AG04450 (cell line): ENCODE data around the gene XRCC4. TPM values are rescaled to one million over a fixed set of nuclear protein-coding genes. Genes with fewer than 3 reads are reported as not detected.
"Not testable (repeated sequence)": the region's sequence is repeated elsewhere in the genome, so short reads cannot be mapped to it uniquely, and the experiment has no call there.

ENCODE experiments used
- CTCF ChIA-PET: fragments of 300-600, 350-600 bp; formaldehyde crosslinking; extraction: SDS; loops from one replicate; lab custom pipeline; 2022; ENCODE audit warnings: antibody characterized with exemption, inconsistent platforms; lab: Charles Lee
- POLR2A ChIA-PET: fragments of 350-600 bp; formaldehyde crosslinking; extraction: SDS; loops from one replicate; lab custom pipeline; 2021; ENCODE audit warnings: antibody characterized with exemption, inconsistent platforms; lab: Yijun Ruan, JAX
- DNase-seq: peaks from one replicate; pipeline ENCODE4 v3.0.0-alpha.2; 2011; ENCODE audit warnings: low read depth, low spot score
- H3K27ac ChIP-seq: one replicate; pipeline ENCODE4 v1.5.1; 2012; ENCODE audit warnings: low read depth, low read length, control low read depth
- H3K27me3 ChIP-seq: one replicate; pipeline ENCODE4 v1.6.0; 2012; ENCODE audit warnings: low read length; ENCODE audit not compliant: control insufficient read depth, insufficient read depth
- H3K4me3 ChIP-seq: 2 replicates; pipeline ENCODE4 v1.5.1; 2011; ENCODE audit warnings: mild to moderate bottlenecking, low read depth, low read length, control low read depth
- H3K9me3 ChIP-seq: 2 replicates; pipeline ENCODE4 v1.5.1; 2012; ENCODE audit warnings: low read length; ENCODE audit not compliant: control insufficient read depth, insufficient read depth
- polyA plus RNA-seq: library from polyadenylated mRNA; depleted of rRNA; stranded (reverse); fragments of >200 nt; gene quantifications from 2 replicates; pipeline ENCODE4 v1.2.3, GENCODE V29; 2011
- TF ChIP-seq, protein P1 (sequence below): IDR thresholded peaks from 2 replicates; pipeline ENCODE4 v1.5.1; 2011; ENCODE audit warnings: low read depth, low read length, control low read depth, inconsistent platforms

The XRCC4 gene
- polyA plus RNA-seq, 1 experiment = 4.2 TPM

DNA sequence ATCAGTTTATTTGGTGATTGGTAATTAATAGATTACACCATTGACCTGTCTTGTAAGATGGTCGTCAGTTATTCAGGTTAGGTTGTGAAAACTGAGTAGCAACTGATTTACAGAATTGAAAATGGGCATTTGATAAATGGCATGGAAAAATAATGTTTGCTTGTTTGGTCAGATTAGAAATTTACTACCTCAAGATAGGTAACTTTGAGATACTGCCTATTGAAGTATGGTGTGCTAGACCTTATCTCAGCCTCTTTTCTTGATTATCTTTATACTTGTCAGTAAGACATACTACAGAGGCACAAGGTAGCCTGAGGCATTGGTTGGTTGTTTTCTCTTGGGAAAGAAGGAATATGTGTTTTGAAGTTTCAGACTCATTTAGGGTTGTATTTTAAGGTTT is 174.5 kb downstream of the XRCC4 start:
- H3K4me3 ChIP-seq = no peak overlapping the region
- DNase-seq = no peak
- TF ChIP-seq, protein P1, sequence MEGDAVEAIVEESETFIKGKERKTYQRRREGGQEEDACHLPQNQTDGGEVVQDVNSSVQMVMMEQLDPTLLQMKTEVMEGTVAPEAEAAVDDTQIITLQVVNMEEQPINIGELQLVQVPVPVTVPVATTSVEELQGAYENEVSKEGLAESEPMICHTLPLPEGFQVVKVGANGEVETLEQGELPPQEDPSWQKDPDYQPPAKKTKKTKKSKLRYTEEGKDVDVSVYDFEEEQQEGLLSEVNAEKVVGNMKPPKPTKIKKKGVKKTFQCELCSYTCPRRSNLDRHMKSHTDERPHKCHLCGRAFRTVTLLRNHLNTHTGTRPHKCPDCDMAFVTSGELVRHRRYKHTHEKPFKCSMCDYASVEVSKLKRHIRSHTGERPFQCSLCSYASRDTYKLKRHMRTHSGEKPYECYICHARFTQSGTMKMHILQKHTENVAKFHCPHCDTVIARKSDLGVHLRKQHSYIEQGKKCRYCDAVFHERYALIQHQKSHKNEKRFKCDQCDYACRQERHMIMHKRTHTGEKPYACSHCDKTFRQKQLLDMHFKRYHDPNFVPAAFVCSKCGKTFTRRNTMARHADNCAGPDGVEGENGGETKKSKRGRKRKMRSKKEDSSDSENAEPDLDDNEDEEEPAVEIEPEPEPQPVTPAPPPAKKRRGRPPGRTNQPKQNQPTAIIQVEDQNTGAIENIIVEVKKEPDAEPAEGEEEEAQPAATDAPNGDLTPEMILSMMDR = no peak
- no peaks in the 10 kb centered on the region for H3K27me3 ChIP-seq
- CTCF ChIA-PET = no interaction called here
- POLR2A ChIA-PET = no interaction called here
- no peaks in the 10 kb centered on the region for H3K9me3 ChIP-seq
- no peak overlapping the region for H3K27ac ChIP-seq

DNA sequence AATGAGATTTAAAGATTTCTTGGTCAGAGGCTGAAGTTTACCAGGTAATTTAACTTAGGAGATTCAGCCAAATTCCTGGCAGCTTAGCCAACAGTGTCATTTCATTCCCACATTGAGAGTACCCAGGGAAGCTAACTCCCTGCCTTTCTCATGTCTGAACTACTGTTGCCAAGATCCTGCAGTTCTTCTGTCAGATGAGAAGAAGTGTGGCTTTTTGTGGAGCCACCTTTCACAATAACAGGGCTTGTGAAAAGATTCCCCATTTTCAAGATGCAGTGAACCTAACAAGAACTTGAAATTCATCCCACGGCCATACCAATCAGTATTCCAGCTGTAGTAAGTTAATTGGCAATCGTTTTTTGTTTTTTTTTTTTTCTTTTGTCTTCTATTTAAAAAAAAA is 176.4 kb downstream of the XRCC4 start:
- ChIA-PET CTCF (no interaction called here), POLR2A (no interaction called here)
- no peaks in the 10 kb centered on the region for H3K27me3 ChIP-seq
- no peak for DNase-seq
- no peaks in the 10 kb centered on the region for H3K9me3 ChIP-seq
- TF ChIP-seq, protein P1 = no peak
- no peak overlapping the region for H3K27ac ChIP-seq
- H3K4me3 ChIP-seq = no peak overlapping the region

DNA sequence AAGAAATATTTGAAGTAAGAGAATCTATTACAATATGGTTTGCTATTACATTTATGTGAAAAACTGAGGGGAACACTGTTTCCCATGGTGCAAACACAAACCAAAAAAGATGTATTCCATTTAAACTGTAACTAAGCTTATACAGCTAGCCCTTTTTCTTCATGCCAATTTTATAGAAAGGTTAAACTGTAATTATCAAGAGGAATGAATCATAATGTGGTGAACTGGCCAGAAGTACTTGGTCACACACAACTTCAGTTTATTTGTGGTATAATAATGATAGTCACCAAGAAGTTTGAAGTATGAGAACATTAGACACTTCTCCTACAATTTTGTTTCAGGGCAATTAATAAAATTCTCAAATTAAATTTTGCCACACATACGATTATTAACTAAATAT is 177.9 kb downstream of the XRCC4 start:
- Histone ChIP-seq H3K9me3 (no peaks in the 10 kb centered on the region), H3K27me3 (no peaks in the 10 kb centered on the region), H3K27ac (no peak overlapping the region), H3K4me3 (no peak overlapping the region)
- TF ChIP-seq, protein P1 = no peak
- DNase-seq = no peak
- ChIA-PET POLR2A (no interaction called here), CTCF (no interaction called here)

DNA sequence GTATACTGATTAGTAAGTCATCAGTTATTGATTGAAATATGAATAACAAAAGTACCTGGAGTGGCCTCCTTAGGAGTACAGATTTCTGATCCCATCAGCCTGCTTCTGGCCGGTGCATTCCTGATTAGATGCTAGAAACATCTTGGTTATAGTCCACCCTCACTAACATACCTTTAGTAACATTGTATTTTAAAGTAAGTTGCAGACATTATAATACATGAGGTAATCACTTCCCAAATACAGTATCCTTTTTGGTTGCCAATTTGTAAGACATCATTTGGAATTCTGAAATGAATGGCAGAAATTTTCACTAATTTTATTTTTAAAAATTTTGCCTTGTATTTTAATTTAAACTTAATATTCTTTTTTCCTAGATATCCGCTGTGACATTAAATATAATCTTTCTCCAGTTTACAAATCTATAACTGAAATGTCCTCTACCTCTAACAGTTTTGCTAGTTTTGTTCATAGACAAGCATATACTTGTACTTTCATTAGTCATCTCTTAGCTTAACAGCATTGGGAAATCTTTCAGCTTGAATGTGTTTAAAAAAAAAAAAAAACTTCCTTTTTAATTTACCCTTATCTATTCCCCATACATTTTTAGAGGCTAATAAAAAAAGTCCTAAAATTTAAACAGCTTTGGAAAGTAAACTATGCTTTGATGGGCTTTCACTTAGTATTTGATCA is 178.9 kb downstream of the XRCC4 start:
- TF ChIP-seq, protein P1 = no peak
- POLR2A ChIA-PET = no interaction called here
- CTCF ChIA-PET = no interaction called here
- Histone ChIP-seq H3K4me3 (no peak overlapping the region), H3K9me3 (no peaks in the 10 kb centered on the region), H3K27ac (no peak overlapping the region), H3K27me3 (no peaks in the 10 kb centered on the region)
- no peak for DNase-seq

DNA sequence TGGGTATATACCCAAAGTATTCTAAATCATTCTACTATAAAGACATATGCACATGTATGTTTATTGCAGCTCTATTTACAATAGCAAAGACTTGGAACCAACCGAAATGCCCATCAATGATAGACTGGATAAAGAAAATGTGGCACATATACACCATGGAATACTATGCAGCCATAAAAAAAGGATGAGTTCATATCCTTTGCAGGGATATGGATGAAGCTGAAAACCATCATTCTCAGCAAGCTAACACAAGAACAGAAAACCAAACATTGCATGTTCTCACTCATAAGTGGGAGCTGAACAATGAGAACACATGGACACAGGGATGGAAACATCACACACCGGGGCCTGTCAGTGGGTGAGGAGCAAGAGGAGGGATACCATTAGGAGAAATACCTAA is 180.3 kb downstream of the XRCC4 start:
- H3K4me3 ChIP-seq, CTCF ChIA-PET, POLR2A ChIA-PET, H3K9me3 ChIP-seq, H3K27ac ChIP-seq, DNase-seq, H3K27me3 ChIP-seq: not testable (repeated sequence)
